ENCODE data around the gene IDUA.

The IDUA gene

GRCh38 chr4:1001561-1002130 lies 14.8 kb downstream of the IDUA start:
- DNase-seq (ENCODE audit: low spot score): no peak

GRCh38 chr4:1002131-1002630 lies 15.3 kb downstream of the IDUA start:
- no peak for DNase-seq (ENCODE audit: low spot score)

- no peak for DNase-seq (ENCODE audit: low spot score)
Observed at GRCh38 chr4:1002631-1003251, 15.9 kb downstream of the IDUA start.

GRCh38 chr4:1003271-1004070 lies 16.6 kb downstream of the IDUA start:
- DNase-seq (ENCODE audit: low spot score): no peak

GRCh38 chr4:1004071-1004418 lies 17.2 kb downstream of the IDUA start:
- no peak for DNase-seq (ENCODE audit: low spot score)

- DNase-seq (ENCODE audit: low spot score): no peak
Observed at GRCh38 chr4:1004557-1005485, 18.0 kb downstream of the IDUA start.

- DNase-seq (ENCODE audit: low spot score): no peak
Observed at GRCh38 chr4:1006856-1007255, 20.0 kb downstream of the IDUA start.

GRCh38 chr4:1008840-1009541 lies 22.1 kb downstream of the IDUA start:
- DNase-seq (ENCODE audit: low spot score): no peak

GRCh38 chr4:1009542-1010394 lies 22.9 kb downstream of the IDUA start:
- DNase-seq (ENCODE audit: low spot score): peak; percentile 98

GRCh38 chr4:1010395-1011021 lies 23.7 kb downstream of the IDUA start:
- DNase-seq (ENCODE audit: low spot score): no peak

GRCh38 chr4:1011022-1011665 lies 24.3 kb downstream of the IDUA start, which contains the start of gene FGFRL1:
Gene FGFRL1, plus strand, starts transcription at chr4:1011626. Its CDS starts 860 bp downstream, at chr4:1012486.
- peak; percentile 94 for DNase-seq (ENCODE audit: low spot score)

- DNase-seq (ENCODE audit: low spot score): no peak
Observed at GRCh38 chr4:1011666-1012033, 24.8 kb downstream of the IDUA start.

- DNase-seq (ENCODE audit: low spot score): peak; percentile 74
Observed at GRCh38 chr4:1012034-1012739, 25.3 kb downstream of the IDUA start.

- no peak for DNase-seq (ENCODE audit: low spot score)
Observed at GRCh38 chr4:1013225-1014073, 26.6 kb downstream of the IDUA start.

GRCh38 chr4:1014291-1015167 lies 27.7 kb downstream of the IDUA start:
- no peak for DNase-seq (ENCODE audit: low spot score)

GRCh38 chr4:1015179-1015578 lies 28.3 kb downstream of the IDUA start:
- DNase-seq (ENCODE audit: low spot score): no peak

- no peak for DNase-seq (ENCODE audit: low spot score)
Observed at GRCh38 chr4:1015746-1016145, 28.9 kb downstream of the IDUA start.
